SKM-1 (cell line): ENCODE results near the gene TAOK3.
"Not testable (repeated sequence)": the region's sequence is repeated elsewhere in the genome, so short reads cannot be mapped to it uniquely, and the experiment has no call there.

ENCODE experiments used
- DNase-seq: peaks from one replicate; lab custom pipeline; 2025; ENCODE audit not compliant: unreplicated experiment; lab: John Stamatoyannopoulos, UW

The TAOK3 gene

DNA sequence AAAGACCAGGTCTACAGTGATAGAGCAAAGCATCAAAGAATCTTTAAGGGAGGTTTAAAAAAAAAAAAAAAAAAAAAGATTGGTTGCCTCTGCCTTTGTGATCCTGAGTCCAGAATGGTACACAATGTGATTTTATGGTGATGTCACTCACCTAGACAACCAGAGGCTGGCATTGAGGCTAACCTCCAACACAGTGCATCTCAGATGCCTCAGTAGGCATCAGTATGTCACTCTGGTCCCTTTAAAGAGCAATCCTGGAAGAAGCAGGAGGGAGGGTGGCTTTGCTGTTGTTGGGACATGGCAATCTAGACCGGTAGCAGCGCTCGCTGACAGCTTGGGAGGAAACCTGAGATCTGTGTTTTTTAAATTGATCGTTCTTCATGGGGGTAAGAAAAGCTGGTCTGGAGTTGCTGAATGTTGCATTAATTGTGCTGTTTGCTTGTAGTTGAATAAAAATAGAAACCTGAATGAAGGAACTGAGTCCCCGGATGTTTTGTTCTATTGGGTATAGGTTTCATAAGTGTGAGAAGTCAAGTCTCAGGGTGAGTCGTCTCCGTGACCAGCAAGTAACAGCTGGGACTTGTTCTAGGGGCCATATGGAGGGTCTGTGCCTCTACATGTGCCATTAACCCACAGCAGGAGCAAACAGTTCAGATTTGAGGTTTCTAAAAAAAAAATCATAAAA, 227.5 kb downstream of the TAOK3 start:
- no peak for DNase-seq

DNA sequence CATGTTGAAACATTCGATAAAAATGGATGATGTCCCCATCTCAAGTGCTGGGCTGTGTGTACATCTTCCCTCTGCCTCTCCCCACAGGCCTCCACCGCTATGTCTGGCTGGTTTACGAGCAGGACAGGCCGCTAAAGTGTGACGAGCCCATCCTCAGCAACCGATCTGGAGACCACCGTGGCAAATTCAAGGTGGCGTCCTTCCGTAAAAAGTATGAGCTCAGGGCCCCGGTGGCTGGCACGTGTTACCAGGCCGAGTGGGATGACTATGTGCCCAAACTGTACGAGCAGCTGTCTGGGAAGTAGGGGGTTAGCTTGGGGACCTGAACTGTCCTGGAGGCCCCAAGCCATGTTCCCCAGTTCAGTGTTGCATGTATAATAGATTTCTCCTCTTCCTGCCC, 228.2 kb downstream of the TAOK3 start:
- no peak for DNase-seq

DNA sequence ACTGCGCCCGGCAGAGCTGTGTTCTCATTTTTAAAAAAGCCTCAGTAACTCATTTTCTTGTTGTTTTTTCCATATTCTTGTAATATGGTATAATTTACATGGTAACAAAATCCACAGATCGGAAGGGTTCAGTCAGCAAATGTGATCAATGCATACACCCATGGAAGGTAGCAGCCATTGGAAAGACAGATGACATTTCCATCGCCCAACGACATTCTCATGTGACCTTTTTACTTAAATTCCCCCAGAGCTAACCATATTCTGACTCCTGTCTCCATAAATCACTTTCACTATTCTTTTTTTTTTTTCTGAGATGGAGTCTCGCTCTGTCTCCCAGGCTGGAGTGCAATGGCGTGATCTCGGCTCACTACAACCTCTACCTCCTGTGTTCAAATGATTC, 231.9 kb downstream of the TAOK3 start:
- DNase-seq: no peak

DNA sequence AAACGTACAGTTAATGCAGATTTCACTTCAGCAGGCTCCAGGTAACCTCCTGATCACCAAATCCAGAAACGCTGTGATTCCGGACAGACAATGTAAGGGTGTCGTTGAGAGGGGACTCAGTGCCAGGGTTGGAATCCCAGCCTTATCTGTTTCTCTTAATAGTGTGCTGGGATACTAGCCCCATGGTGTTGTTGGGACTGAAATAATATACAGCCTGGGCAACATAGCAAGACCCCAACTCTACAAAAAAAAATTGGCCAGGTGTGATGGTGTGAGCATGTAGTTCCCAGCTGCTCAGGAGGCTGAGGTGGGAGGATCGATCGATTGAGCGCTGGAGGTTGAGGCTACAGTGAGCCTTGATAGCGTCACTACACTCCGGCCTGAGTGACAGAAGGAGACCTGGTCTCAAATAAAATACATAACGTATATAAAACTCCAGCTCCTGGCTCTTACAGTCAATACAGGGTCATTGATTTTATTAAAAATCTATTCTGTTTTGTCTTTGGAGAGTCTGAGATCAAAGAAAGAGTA, 235.5 kb downstream of the TAOK3 start:
- DNase-seq: no peak

DNA sequence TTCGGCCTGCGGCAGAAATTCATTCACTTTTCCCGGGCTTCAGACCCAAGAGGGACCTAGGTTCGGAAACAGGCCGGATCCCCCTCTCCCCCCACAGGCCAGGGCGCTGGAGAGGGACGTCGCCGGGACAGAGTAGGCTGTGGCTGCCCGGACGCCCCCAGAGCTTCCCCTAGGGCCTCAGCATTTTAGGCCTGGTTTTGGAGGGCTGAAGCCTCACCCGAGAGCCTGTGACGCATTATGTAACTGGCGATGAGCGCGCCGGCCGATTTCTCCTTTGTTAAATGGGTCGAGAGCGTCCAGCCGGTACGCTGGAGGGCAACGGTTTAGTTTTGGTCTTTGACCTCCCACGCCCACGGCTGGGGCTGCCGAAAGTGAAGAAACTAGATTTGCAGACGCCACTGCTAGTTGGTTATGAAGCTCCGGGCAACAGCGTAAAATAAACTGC, 236.1 kb downstream of the TAOK3 start:
- no peak for DNase-seq

DNA sequence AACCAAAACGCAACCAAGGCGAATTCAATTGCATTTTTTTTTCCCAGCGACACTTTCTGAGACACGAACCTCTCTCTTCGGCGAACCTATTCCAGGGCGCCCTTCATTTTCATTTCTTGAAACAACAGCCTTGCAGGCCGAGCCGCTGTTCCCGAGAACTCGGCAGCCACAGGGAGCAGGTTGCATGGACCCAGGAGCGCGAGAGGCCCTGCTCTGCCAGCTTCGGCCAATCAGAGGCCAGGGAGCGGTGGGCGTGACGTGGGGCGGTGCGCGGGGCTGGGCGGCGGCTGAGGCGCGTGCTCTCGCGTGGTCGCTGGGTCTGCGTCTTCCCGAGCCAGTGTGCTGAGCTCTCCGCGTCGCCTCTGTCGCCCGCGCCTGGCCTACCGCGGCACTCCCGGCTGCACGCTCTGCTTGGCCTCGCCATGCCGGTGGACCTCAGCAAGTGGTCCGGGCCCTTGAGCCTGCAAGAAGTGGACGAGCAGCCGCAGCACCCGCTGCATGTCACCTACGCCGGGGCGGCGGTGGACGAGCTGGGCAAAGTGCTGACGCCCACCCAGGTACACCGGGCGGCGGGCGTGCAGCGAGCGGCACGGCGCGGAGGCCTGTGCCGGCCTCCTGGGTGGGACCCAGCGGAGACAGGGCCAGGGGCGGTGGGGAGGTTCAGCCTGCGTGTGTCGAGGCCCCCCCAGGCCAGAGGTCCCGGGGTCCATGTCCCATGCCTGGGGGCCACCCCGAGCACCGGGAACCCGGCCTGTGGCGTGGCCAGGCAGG, 236.7 kb downstream of the TAOK3 start, which contains the start of gene PEBP1:
Gene PEBP1, plus strand, starts transcription at position 337 of the 771 bp plus-strand sequence. Its CDS starts 86 bp downstream, at position 423.
- peak; percentile 38 for DNase-seq

DNA sequence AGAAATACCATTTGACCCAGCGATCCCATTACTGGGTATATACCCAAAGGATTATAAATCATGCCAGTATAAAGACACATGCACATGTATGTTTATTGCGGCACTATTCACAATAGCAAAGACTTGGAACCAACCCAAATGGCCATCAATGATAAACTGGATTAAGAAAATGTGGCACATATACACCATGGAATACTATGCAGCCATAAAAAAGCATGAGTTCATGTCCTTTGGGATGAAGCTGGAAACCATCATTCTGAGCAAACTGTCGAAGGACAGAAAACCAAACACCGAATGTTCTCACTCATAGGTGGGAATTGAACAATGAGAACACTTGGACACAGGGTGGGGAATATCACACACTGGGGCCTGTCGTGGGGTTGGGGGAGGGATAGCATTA, 243.3 kb downstream of the TAOK3 start:
- DNase-seq: not testable (repeated sequence)

DNA sequence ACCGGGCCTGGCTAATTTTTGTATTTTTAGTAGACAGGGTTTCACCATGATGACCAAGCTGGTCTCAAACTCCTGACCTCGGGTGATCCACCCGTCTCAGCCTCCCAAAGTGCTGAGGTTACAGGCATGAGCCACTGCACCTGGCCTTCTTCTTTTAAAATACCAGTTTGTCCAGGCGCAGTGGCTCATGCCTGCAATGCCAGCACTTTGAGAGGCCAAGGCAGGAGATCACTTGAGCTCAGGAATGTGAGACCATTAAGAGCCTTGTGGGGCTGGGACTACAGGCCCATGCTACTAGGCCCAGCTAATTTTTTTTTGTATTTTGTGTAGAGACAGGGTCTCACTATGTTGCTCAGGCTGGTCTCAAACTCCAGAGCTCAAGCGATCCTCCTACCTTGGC, 244.8 kb downstream of the TAOK3 start:
- no peak for DNase-seq

DNA sequence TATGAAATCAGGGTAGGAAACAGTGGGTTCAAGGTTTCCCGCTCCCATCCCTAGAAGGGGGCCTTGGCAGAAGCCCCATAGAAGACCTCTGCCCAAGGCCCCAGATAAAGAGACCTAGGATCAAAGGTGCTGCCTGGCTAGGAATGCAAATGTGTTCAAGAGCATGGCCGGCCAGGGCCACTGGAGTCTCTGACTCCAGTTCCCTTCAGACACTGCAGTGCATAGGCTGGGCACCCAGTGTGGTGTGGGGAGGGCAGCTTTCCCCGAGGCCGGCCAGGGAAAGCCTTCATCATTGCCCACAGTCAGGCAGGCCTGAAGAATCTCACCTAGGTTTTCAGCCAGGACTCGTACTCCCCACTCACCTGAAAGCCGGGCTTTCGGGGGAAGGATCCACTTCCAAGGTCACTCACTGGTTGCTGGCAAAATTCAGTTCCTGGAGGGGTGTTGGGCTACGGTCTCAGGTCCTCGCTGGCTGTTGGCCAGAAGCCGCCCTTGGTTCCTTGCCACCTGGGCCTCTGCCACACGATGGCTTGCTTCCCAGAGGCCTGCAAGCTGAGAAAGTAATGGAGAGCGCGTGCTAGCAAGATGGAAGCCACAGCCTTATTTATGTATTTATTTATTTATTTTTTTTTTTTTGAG, 246.5 kb downstream of the TAOK3 start:
- DNase-seq: no peak

DNA sequence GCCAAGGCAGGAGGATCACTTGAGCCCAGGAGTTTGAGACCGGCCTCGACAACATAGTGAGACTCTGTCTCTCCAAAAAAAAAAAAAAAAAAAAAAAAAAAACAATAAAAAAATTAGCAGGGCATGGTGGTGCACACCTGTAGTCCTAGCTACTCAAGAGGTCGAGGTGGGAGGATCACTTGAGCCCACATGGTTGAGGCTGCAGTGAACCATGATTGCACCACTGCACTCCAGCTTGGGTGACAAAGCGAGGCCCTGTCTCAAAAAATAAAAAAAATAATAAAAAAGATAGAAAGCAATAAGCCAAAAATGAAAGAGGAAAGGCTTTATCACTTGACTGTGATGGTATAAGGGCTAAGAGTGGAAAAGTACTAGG, 247.0 kb downstream of the TAOK3 start:
- DNase-seq: no peak

DNA sequence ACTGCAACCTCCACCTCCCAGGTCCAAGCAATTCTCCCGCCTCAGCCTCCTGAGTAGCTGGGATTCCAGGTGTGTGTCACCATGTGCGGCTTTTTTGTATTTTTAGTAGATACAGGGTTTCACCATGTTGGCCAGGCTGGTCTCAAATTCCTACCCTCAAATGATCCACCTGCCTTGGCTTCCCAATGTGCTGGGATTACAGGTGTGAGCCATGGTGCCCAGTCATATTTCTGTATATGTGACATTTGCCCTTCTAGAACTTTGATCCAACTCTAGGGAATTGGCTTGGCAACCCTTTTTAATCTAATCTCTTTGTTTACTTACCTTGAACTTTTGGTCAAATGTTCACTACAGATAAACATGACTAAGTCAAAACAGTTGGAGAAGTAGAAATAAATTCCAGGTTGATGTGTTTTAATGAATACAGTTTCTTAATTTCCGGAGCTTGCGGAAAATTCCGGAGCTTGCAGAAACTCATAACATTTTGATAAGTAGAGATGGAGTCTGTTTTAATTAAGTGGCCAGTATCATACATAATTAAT, 248.3 kb downstream of the TAOK3 start:
- DNase-seq: no peak

DNA sequence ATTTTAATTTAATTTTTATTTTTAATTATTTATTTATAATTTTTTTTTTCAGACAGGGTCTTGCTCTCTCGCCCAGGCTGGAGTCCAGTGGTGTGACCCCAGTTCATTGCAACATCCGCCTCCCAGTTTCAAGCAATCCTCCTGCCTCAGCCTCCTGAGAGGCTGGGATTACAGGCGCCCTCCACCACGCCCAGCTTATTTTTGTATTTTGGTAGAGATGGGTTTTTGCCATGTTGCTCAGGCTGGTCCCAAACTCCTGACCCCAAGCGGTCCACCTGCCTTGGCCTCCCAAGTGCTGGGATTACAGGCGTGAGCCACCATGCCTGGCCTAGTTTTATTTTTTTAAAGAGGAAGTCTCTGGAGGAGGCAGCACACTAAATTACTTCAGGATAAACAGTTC, 250.4 kb downstream of the TAOK3 start:
- no peak for DNase-seq

DNA sequence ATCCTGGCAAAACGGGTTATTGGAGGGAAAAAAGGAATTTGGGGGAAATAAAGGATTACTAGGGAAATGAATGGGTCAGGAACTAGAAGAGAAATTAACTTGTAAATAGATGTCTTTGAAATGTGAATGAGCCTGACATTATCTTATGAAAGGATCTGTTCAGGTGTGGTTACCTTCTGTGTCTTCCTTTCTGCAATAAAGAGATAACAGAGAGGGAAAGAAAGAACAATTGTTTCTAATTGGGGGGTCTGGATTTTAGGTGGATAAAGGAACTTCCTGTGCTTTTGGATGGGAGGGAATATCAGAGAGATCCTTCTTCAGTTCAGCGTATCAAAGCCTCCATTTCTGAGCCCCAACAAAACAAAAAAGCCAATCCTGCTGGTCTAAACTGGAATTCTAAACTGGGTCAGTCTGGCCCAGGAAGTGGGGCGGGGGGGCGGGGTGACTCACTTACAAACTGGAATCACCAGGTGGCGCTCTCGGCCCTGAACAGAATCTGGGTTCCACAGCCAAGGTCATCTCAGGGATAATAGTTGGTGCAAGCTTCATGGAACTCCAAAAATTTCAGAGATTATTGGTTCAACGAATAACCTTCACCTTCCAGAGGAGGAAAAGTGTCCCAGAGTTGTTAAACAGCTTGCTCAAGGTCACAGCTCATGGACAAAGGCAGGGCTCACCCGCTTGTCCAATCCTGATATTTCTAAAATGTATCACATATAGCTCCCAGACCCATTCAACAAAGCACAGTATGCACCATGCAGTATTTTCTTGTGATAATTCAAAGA, 251.9 kb downstream of the TAOK3 start:
- no peak for DNase-seq

DNA sequence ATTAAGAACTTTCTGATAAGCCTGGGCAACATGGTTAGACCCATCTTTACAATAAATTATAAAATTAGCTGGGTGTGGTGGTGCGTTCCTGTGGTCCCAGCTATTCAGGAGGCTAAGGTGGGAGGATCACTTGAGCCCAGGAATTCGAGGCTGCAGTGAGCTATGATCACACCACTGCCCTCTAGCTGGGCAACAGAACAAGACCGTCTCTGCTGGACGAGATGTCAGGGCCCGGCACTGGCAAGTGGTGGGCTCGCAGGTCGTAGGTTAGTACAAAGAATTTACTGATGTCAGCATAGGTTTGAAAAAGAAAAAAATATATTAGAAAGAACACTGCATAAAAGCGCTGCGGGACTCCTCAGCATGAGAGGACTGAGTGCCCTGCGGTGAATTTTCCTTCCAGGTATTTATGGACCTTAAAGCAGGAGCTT, 253.2 kb downstream of the TAOK3 start:
- no peak for DNase-seq

DNA sequence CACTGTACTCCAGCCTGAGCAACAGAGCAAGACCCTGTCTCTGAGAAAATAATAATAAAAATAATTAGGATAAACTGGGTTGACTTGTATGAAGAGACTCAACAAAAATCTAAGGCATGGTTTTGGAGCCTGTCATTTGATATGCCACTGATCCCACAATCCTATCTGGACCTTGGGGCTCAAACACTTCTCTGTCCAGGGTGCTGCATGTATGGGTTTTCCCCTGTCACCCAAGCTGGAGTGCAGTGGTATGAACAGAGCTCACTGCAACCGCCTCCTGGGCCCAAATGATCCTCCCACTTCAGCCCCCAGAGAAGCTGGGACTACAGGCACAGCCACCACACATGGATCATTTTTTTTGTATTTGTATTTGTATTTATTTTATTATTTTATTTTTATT, 263.6 kb downstream of the TAOK3 start:
- no peak for DNase-seq

DNA sequence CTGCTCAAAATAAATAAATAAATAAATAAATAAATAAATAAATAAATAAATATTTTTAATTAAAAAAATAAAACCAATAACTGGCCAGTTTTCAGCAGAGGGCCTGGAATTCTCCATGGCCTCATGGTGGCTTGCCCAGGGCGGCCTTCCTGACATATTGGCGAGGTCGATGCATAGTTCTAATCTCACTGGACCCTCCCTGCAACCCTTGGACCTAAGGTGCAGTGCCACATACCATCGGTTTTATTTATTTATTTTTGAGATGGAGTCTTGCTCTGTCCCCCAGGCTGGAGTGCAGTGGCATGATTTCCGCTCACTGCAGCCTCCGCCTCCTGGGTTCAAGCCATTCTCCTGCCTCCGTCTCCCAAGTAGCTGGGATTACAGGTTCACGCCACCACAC, 265.0 kb downstream of the TAOK3 start:
- no peak for DNase-seq

DNA sequence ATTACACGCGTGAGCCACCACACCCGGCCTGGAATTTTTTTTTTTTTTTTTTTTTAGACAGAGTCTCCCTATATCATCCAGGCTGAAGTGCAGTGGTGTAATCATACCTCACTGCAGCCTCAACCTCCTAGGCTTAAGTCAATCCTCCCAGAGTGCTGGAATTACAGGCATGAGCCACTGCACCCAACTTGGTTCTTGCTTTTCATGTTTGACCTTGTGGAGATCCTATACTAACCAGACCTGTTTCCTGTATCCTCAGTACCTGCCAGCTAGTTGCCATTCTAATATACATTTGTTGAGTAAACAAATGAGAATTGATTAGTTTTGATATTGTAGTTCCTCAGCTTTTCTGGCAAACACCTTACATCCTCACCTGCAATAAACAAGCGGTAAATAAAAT, 265.7 kb downstream of the TAOK3 start:
- DNase-seq: no peak

DNA sequence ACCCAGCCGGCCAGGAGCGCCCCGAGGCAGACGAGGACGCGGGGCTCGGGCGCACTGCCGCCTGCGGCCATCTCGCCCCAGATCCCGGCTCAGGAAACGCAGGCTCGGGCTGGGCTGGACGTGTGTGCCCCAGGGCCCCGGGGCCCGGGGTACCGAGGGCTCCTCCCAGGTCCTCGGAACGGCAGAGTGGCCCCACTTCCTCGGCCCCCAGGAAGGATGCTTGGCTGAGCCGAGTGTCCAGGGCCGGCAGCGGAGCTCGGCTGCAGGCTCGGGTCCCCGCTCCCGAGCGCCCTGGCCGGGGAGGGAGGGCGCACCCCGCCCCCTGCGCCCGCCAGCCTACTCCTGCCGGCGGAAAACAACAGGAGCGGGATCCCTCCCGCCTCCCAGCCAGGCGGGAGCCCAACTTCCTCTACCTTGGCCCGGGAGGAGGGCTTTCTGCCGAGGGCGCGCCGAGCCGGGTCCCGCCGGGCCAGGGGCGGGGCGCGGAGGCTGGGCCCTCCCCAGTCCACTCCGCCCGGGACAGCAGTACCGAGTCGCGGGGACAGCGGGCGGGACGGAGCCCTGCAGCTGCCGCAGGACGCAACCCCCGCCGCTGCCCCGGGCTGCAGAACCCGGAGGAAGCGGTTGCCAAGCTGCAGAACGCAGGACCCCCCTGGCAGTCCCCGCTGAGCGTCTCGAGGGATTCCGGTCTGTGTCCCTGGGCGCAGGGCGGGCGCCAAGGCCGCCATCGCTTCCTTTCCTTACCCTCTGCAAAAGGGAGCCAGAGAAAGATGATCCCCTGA, 268.9 kb downstream of the TAOK3 start, which contains the start of gene VSIG10:
Gene VSIG10, minus strand, starts transcription at position 411 of the 782 bp plus-strand sequence. Its CDS starts 340 bp downstream, at position 71.
- DNase-seq: no peak

DNA sequence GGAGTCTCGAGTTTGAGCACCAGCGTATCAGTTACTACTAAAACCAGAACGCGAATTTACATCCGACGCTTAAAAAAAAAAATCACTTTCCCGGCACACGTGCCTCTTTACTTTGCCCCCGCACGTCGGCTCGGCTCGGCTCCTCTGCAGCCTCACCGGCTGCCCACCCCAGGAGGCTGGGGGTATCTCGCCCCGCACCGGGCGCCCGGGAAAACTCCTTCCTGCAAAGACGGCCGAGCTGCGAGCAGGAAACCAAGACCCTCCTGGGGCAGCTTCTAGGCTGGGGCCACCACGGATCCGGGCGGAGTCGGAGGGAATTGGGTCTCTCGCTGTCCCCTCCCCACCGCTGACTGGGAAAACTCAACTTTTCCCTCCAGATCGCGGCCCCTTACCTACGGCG, 269.5 kb downstream of the TAOK3 start:
- no peak for DNase-seq

DNA sequence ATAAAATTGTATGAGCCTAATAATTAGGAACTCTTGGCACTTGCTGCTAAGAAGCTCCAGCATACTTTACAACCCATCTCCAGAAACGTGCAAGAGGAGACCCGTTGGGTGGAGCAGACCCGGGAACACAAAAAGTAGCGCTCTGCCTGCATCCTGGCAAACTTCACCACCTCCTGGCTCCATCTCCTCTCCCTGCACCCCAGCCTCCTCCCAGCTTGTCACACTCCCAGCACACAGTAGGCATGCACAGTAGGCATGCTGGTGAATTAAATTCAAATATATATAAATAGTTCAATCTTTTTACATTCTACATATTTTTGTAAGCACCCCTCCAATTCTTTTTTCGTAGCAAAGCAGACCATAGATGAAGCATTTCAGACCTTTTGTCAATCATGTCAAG, 270.1 kb downstream of the TAOK3 start:
- no peak for DNase-seq
